ENCODE data around the gene CLDND1. TPM values are rescaled to one million over a fixed set of nuclear protein-coding genes. Genes with fewer than 3 reads are reported as not detected.

CLDND1 gene
- total and polyA plus RNA-seq, 2 of the 13 experiments (the other 11 are each of a cell fraction or from before 2014, with no cell fraction given): 50.8 to 121 TPM

- Histone ChIP-seq H3K4me3 (replicated peaks in 1 of 3; ENCODE audit: insufficient read depth in 1 of 3, low read depth in 2 of 3, low read length in 3 of 3) (no peak overlapping the region), H3K4me2 (ENCODE audit: low read depth, low read length) (no peak overlapping the region), H2AFZ (ENCODE audit: low read length) (no peak overlapping the region), H3K36me3 (replicated peaks in 1 of 2; ENCODE audit: control insufficient read depth in 1 of 2, insufficient read depth in 2 of 2, low read length in 2 of 2) (no peaks in the 10 kb centered on the region), H3K9me3 (ENCODE audit: low read length) (no peaks in the 10 kb centered on the region), H3K27ac (ENCODE audit: extremely low read length, insufficient read depth, low read length) (no peak overlapping the region), H3K4me1 (ENCODE audit: insufficient read depth, low read length) (no peaks in the 10 kb centered on the region), H3K27me3 (ENCODE audit: control insufficient read depth in 1 of 2, insufficient read depth in 2 of 2, low read length in 2 of 2) (no peaks in the 10 kb centered on the region), H3K9ac (ENCODE audit: insufficient read depth, low read depth, low read length) (no peak overlapping the region), H4K20me1 (ENCODE audit: insufficient read depth, low read length) (no peaks in the 10 kb centered on the region), H3K79me2 (ENCODE audit: insufficient read depth, low read length) (no peaks in the 10 kb centered on the region)
- no peak for FAIRE-seq
- intact Hi-C loops (cut with micrococcal nuclease; ENCODE audit: unreplicated experiment): no loop called here
- WGBS (ENCODE audit: low lambda C conversion rate): 95% methylated on average over 2 of the region's 2 CpGs
- CTCF ChIA-PET (ENCODE audit: low intra/inter-chr PET ratio, low total read pairs): no interaction called here
- in situ Hi-C loops (cut with HindIII; ENCODE audit: extremely low pct_ligation_motif_present, low pct_unique_long_range_greater_than_20kb): no loop called here
- POLR2A ChIA-PET: no interaction called here
- DNase-seq (ENCODE audit: low spot score): no peak
- TF ChIP-seq CAMTA2 (CRISPR knock-in tag; IDR thresholded peaks at IDR 0.05; ENCODE audit: borderline replicate concordance): no peak
- no peak for TF ChIP-seq MED1 (CRISPR knock-in tag; IDR thresholded peaks at IDR 0.05)
- TF ChIP-seq MIER3 (CRISPR knock-in tag; IDR thresholded peaks at IDR 0.05; ENCODE audit: borderline replicate concordance): no peak
- ATAC-seq: no peak
- no TSS peak for BruUV-seq (replicated peaks)
Observed at GRCh38 chr3:98508582-98508981, 14.1 kb downstream of the CLDND1 start.

DNA sequence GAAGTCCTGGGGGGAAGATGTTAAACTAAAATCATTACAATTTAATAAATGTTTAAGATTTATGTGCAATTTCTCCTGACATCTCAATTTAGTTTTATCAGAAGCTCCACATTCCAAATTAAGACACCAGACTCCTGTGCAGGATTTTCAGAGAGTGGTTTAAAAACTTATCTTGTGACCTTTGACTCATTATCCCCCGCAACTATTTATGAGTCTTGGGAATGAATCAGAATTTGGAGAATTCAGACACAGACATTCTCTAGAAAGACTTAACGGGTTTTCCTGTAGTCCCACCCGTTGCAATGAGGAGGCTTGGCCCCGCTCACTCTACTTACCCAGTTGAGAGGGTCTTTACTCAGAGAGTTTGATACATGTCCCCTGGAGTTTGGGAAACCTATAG, 18.2 kb downstream of the CLDND1 start:
- 30% methylated on average over 4 of the region's 4 CpGs for WGBS (ENCODE audit: low lambda C conversion rate)
- Histone ChIP-seq H3K4me1 (ENCODE audit: insufficient read depth, low read length) (no peaks in the 10 kb centered on the region), H4K20me1 (ENCODE audit: insufficient read depth, low read length) (no peaks in the 10 kb centered on the region), H3K4me2 (ENCODE audit: low read depth, low read length) (no peak overlapping the region), H2AFZ (ENCODE audit: low read length) (no peak overlapping the region), H3K79me2 (ENCODE audit: insufficient read depth, low read length) (no peaks in the 10 kb centered on the region), H3K27ac (ENCODE audit: extremely low read length, insufficient read depth, low read length) (no peak overlapping the region), H3K9me3 (ENCODE audit: low read length) (no peaks in the 10 kb centered on the region), H3K9ac (ENCODE audit: insufficient read depth, low read depth, low read length) (no peak overlapping the region), H3K27me3 (ENCODE audit: control insufficient read depth in 1 of 2, insufficient read depth in 2 of 2, low read length in 2 of 2) (no peaks in the 10 kb centered on the region), H3K36me3 (replicated peaks in 1 of 2; ENCODE audit: control insufficient read depth in 1 of 2, insufficient read depth in 2 of 2, low read length in 2 of 2) (no peaks in the 10 kb centered on the region), H3K4me3 (replicated peaks in 1 of 3; ENCODE audit: insufficient read depth in 1 of 3, low read depth in 2 of 3, low read length in 3 of 3) (no peak overlapping the region)
- intact Hi-C loops (cut with micrococcal nuclease; ENCODE audit: unreplicated experiment): no loop called here
- FAIRE-seq (no peak), DNase-seq (ENCODE audit: low spot score) (no peak), ATAC-seq (no peak)
- in situ Hi-C loops (cut with HindIII; ENCODE audit: extremely low pct_ligation_motif_present, low pct_unique_long_range_greater_than_20kb): no loop called here
- ChIA-PET CTCF (ENCODE audit: low intra/inter-chr PET ratio, low total read pairs) (no interaction called here), POLR2A (no interaction called here)
- no TSS peak for BruUV-seq (replicated peaks)
- TF ChIP-seq ZNF652 (CRISPR knock-in tag; IDR thresholded peaks at IDR 0.05; ENCODE audit: borderline replicate concordance, low read depth) (no peak), EED (CRISPR knock-in tag; IDR thresholded peaks at IDR 0.05) (no peak), TFDP2 (CRISPR knock-in tag; IDR thresholded peaks at IDR 0.05) (no peak), SP4 (CRISPR knock-in tag; IDR thresholded peaks at IDR 0.05) (no peak), ZNF598 (CRISPR knock-in tag; IDR thresholded peaks at IDR 0.05; ENCODE audit: borderline replicate concordance) (no peak), CBX5 (CRISPR knock-in tag; IDR thresholded peaks at IDR 0.05; ENCODE audit: borderline replicate concordance) (no peak), ZNF407 (CRISPR knock-in tag; IDR thresholded peaks at IDR 0.05; ENCODE audit: not compliant biosample characterization) (no peak), HCFC1 (IDR thresholded peaks at IDR 0.05; ENCODE audit: low read depth, low read length) (no peak)

All from HepG2 (cell line).